Stimulated activated CD4-positive, alpha-beta T cell treated with anti-CD3 and anti-CD28 coated beads, Interleukin-2, amount 100 ng/mL, for 48 hours (primary cell): ENCODE measurements around the gene HSPA5.
A peak's percentile ranks its signal among the peaks of the same experiment; 100 is the strongest.
"Not testable (repeated sequence)": the region's sequence is repeated elsewhere in the genome, so short reads cannot be mapped to it uniquely, and the experiment has no call there.

Experiments used
- DNase-seq, 2 donors: peaks; one replicate each; pipeline ENCODE4 v3.0.0-alpha.2; 2020

HSPA5 gene

GRCh38 chr9:125241863-125242739 lies 958 bp upstream of the HSPA5 start:
- DNase-seq = peak in 1 of 2 donors; percentile 31

- DNase-seq = no peak
Observed at GRCh38 chr9:125240649-125240999, 519 bp downstream of the HSPA5 start.

DNA sequence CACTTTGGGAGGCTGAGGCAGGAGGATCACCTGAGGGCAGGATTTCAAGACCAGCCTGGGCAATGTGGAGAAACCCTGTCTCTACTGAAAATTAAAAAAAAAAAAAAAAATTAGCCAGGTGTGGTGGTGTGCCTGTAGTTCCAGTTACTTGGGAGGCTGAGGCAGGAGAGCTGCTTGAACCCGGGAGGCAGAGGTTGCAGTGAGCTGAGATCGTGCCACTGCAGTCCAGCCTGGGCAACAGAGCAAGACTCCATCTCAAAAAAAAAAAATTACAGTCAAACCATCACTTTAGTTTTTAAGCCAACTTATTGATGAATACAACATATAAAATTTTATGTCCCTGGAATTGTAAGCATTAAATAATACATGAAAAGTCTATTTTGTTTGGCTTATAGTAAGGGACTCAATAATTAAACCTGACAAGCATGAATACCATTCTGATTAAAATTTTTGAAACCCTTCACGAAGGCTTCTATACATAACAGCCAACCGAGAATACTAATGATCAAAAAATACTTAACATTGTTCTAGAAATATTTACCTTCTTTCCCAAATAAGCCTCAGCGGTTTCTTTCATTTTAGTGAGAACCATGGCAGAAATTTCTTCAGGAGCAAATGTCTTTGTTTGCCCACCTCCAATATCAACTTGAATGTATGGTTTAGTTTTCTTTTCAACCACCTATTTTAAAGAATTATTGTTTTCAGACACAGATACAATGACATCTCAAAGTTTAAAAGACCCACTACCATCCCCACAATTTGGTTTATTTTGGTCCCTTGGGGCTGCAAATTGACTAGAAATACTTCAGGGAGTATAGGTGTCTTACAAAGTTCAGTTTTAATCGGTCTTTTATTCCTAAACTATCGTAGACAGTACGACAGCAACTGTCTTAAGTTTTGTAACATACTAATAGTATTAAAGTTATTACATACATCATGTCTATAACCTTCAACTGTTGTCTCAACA lies 1.2 kb downstream of the HSPA5 start:
- DNase-seq = no peak

DNA sequence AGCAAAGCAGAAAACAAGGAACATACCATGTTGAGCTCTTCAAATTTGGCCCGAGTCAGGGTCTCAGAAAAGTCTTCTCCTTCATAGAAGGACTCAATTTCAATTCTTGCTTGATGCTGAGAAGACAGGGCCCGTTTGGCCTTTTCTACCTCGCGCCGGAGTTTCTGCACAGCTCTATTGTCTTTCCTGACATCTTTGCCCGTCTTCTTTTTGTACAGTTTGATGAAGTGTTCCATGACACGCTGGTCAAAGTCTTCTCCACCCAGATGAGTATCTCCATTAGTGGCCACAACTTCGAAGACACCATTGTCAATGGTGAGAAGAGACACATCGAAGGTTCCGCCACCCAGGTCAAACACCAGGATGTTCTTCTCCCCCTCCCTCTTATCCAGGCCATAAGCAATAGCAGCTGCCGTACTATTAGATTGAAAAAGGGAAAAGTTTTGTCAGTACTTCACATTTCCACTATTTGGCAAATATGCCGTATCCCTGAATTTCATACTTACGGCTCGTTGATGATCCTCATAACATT lies 2.2 kb downstream of the HSPA5 start:
- DNase-seq = no peak

GRCh38 chr9:125238127-125238914 lies 2.8 kb downstream of the HSPA5 start:
- DNase-seq = no peak

DNA sequence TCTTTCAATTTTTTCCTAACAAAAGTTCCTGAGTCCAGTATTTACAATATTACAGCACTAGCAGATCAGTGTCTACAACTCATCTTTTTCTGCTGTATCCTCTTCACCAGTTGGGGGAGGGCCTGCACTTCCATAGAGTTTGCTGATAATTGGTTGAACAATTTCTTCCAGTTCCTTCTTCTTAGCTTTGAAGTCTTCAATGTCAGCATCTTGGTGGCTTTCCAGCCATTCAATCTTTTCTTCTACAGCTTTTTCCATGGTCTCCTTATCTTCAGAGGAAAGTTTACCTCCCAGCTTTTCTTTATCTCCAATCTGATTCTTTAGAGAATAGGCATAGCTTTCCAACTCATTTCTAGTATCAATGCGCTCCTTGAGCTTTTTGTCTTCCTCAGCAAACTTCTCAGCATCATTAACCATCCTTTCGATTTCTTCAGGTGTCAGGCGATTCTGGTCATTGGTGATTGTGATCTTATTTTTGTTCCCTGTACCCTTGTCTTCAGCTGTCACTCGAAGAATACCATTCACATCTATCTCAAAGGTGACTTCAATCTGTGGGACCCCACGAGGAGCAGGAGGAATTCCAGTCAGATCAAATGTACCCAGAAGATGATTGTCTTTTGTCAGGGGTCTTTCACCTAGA lies 4.5 kb downstream of the HSPA5 start:
- DNase-seq = not testable (repeated sequence)

DNA sequence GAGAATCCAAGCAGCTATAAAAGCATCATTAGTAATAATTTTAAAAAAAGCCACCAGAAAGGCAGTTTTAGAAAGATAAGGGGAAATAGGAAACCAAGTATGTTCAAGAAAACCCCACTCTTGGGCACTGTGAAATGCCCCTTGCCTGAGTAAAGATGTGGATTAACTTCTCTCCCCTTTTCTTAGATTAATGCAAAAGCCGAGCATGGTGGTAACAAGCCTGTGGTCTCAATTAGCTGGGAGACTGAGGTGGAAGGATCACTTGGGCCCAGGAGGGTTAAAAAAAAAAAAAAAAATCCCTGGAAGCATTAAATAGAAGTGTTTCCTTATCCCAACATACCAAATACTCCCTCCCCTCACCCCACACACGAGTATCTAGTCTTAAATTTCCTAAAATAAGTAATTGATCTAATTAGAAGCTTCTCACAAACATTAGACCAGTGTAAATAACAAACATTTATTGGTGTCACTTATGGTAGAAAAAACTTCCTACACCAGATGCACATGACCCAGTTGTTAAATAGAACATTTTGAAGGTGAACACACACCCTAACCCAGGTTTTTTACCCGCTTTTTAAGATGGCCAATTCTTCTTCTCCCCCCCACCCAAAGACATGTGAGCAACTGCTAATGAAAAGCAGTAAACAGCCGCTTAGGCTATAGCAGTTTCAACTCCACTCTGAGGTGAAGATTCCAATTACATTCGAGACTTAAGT lies 5.2 kb downstream of the HSPA5 start:
- no peak for DNase-seq

- not testable (repeated sequence) for DNase-seq
Observed at GRCh38 chr9:125234099-125234498, 7.0 kb downstream of the HSPA5 start.

GRCh38 chr9:125233678-125234077 lies 7.5 kb downstream of the HSPA5 start:
- DNase-seq = no peak

GRCh38 chr9:125227761-125228160 lies 13.4 kb downstream of the HSPA5 start:
- DNase-seq = no peak

- not testable (repeated sequence) for DNase-seq
Observed at GRCh38 chr9:125224858-125225257, 16.3 kb downstream of the HSPA5 start.

- DNase-seq = no peak
Observed at GRCh38 chr9:125218621-125219020, 22.5 kb downstream of the HSPA5 start.

DNA sequence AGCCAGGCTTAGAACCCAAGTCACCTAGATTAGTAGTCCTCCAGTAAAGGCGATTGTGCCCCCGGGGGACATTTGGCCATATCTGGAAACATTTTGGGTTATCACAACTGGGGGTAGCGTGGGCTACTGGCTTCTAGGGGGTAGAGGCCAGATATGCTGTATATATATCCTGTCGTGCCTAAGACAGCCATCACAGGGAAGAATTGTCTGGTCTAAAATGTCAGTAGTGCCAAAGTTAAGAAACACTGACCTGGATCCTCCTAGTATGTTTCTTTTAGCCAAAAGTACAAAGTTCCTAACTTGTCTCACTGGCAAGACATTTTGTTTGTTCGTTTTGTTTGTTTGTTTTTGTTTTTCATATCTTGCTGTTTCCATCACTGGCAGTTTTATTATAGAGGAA lies 27.0 kb downstream of the HSPA5 start:
- no peak for DNase-seq

DNA sequence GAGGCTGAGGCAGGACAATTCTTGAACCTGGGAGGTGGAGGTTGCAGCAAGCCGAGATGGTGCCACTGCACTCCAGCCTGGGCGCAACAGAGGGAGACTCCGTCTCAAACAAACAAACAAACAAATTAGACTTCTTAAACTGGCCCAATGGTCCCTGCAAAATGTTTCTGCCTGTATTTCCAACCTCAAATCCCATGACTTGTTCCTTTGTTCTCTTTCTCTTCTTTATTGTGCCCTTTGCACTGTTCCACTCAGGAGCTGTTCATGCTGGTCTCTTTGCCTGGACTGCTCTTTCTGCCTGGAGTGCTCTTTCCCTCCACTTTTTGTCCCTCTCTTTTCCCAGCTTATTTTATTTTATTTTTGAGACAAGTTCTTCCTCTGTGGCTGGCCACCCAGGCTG lies 36.7 kb downstream of the HSPA5 start:
- no peak for DNase-seq

- no peak for DNase-seq
Observed at GRCh38 chr9:125202846-125203618, 38.1 kb downstream of the HSPA5 start.

DNA sequence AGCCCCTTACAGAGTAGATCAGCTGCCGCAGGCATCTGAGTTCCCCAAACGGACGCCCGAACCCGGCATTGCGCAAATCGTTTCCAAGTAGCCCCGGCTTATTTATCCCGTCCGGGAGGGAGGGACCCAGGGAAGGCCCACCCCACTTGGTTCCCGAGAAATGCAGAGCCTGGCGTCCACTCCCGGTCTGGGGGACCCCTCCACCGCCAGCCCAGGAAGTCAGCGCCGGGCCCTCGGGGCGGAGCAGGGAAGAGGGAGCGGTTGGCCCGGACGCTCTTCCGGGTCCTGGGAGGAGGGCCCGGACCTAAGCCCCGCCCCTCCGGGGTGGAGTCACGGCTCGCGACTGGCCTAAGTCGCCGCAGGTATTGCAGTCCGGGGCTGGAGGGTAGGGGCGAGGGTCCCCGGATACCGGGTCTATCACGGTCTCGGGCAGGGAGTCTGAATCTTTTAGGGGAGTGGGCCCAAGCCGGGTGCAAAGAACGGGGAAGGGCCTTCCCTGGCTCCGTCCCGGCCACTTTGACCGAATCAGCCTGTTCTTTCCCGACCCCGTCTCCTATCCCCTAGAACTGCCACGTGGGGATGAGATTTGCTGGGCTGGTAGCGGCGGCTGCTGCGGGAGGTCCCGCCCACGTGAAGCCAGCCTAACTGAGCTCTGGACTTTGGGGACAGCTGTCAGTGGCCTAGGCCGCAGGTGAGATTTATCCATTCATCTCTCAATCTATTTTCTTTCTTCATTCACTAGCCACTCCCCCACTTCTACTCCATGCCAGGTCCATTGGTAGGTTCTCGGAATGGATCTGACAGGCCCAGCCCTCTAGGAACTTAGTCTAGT lies 40.7 kb downstream of the HSPA5 start, which contains the start of gene RABEPK:
Gene RABEPK, plus strand, starts transcription at position 327 of the 832 bp plus-strand sequence. CDS start 2,472 bp downstream, outside the sequence.
- DNase-seq = peak; percentile 90 to 92

- not testable (repeated sequence) for DNase-seq
Observed at GRCh38 chr9:125195591-125195990, 45.6 kb downstream of the HSPA5 start.

DNA sequence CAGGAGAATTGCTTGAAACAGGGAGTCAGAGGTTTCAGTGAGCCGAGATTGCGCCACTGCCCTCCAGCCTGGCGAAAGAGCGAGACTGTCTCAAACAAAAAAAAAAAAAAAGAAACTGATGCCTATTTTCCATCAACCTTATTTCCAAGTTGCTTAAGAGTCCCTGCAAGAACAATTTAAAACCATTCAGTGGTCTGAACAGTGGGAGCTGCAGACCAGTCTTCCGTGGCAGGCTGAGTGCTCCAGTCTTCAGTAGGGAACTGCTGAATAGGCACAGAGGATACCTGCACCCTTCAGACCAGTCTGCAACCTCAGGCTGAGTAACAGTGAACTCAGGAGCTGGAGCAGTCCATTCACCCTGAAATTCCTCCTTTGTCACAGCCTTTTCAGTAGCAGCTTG lies 46.7 kb downstream of the HSPA5 start:
- DNase-seq = not testable (repeated sequence)

- peak in 1 of 2 donors; percentile 22 for DNase-seq
Observed at GRCh38 chr9:125190361-125190801, 50.8 kb downstream of the HSPA5 start.
